Ammon's horn (tissue), 1 donor: ENCODE results near the gene VARS1.
A peak's percentile ranks its signal among the peaks of the same experiment; 100 is the strongest.

Source experiments
- DNase-seq: peaks from one replicate; pipeline ENCODE4 v3.0.0-alpha.2; 2016; ENCODE audit warnings: low spot score

The VARS1 gene

GRCh38 chr6:31771992-31772358 is 23.6 kb downstream of the VARS1 start:
- no peak for DNase-seq

DNA sequence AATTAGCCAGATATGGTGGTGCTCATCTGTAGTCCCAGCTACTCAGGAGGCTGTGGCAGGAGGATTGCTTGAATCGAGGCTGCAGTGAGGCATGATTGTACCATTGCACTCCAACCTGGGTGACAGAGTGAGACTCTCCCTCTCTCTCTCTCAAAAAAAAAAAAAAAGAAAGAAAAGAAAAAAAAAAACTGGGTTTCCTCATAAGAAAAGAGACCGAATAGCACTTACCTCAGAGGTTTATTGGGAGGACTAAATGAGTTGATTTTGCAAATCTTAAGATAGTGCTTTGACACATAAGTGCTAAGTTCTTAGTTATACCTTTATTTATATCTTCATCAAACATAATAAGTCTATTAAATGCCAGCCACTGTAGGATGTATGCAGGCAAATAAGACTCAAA is 24.7 kb downstream of the VARS1 start:
- DNase-seq: no peak

DNA sequence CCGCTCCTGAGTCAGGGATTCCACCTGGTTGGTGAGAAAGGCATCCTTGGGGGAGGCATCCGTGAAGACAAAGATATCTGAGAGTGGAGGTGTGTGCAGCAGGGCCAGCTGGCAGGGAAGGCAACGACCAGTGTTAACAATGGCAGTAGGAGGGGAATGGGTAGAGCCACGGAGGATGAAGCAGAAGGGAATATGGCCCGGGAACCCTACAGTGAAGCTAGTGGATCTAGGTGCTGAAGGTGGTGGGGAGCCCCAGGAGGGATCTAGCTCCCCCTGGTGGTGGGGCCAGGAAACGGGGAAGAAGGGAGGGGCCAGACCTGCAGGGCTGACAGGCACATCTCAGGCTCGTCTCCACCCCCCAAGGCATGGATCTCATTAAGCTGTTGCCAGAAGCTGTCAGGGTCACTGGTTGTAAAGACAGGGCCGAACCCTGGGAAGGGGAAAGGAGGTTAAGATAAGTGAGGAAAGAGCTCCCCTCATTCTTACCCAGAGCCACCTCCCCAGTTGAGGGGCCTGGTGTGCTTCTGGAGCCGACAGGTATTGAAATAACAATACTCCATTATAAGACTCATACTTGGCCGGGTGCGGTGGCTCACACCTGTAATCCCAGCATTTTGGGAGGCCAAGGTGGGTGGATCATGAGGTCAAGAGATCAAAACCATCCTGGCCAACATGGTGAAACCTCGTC is 25.7 kb downstream of the VARS1 start:
- peak; percentile 31 for DNase-seq

DNA sequence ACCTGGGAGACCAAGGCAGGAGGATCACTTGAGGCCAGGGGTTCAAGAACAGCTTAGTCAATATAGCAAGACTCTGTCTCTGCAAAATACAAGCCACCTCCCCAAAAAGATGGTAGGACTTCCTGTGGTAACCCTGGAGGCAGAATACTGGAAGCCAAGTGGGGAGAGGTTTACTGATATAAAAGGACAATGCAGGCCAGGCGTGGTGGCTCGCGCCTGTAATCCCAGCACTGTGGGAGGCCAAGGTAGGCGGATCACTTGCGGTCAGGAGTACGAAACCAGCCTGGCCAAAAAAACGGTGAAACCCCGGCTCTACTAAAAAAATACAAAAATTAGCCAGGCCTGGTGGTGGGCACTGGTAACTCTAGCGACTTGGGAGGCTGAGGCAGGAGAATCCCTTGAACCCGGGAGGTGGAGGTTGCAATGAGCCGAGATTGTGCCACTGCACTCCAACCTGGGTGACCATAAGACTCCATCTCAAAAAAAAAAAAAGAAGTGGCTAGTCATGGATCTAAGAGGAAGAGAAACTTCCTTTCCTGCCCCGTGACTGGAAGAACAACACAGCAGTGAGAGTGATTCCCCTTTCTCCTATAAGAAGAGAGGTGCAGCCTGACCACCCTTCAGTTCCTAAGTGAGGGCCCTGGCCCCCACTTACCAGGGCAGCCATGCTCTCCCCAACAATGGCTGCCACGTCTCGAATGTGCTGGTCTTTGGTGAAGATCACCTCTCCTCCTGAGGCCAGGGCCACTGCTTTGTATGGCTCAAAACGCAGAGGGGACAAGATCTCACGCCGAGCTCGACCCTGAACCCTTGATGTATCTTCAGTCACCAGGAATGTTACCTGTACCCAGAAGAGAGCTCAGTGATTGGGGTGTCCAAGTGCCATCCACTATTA is 26.9 kb downstream of the VARS1 start:
- peak; percentile 43 for DNase-seq

GRCh38 chr6:31767096-31767645 is 28.4 kb downstream of the VARS1 start:
- no peak for DNase-seq

- no peak for DNase-seq
These were observed 29.4 kb downstream of the VARS1 start for GRCh38 chr6:31765910-31766794.

GRCh38 chr6:31765559-31765909 is 30.0 kb downstream of the VARS1 start:
- no peak for DNase-seq

GRCh38 chr6:31764198-31764597 is 31.4 kb downstream of the VARS1 start:
- no peak for DNase-seq

GRCh38 chr6:31763619-31763940 is 32.0 kb downstream of the VARS1 start:
- DNase-seq: peak; percentile 40

GRCh38 chr6:31762878-31763618 is 32.5 kb downstream of the VARS1 start:
- no peak for DNase-seq

GRCh38 chr6:31762356-31762755 is 33.2 kb downstream of the VARS1 start, which contains the start of gene SAPCD1:
Gene SAPCD1, plus strand, starts transcription at chr6:31762656. Its CDS starts 399 bp downstream, at chr6:31763055.
- no peak for DNase-seq

- DNase-seq: no peak
These were observed 34.2 kb downstream of the VARS1 start for GRCh38 chr6:31761343-31761742.

- DNase-seq: no peak
These were observed 34.8 kb downstream of the VARS1 start for GRCh38 chr6:31760790-31761189.

DNA sequence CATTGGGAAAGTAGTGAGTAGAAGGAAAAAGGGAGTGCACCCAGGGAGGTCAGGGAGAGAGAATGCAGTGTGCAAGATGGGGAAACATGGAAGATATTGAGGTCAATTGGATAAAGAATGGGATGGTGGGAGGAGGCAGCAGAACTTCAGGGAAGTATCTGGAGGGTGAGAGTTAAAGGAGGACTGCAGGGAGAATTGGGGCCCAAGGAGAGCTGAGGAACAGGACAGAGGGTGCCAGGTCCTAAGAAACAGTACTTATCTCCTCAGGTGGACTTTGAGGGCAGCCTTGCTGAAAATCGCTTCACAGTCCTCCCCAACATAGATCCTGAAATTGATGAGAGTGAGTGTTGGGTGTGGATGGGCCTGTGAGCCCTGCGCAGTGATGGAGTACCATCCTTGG is 37.3 kb downstream of the VARS1 start:
- no peak for DNase-seq

DNA sequence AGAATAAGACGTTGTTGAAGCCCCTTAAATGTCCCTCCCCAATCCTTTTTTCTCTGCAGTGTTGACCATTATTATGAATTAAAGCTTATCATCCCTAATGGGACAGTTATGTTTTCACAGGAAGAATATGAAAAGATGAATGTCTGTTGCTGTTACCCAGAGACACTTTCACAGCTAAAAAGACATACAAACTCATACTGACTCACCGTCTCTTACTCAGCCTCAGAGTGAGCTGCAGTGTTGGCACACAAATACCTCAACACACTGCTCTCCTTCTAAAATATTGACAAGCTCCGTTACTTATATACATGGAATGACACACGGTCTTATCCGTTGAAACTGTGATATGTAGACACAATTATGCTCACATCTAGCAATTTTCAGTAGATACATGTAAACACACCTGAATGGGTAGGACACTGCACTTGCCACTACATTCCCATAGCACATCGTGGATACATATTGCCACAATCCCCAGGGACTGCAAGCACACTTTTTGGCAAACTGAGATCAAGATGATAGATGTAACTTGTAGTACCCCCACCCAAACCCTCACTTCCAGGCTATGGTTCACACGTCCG is 42.7 kb downstream of the VARS1 start:
- DNase-seq: no peak

- DNase-seq: no peak
These were observed 45.0 kb downstream of the VARS1 start for GRCh38 chr6:31750411-31751022.

- no peak for DNase-seq
These were observed 46.1 kb downstream of the VARS1 start for GRCh38 chr6:31749301-31750036.
